Stomach smooth muscle (tissue), 2 donors: ENCODE measurements around the gene CNTN4.

Source experiments
- H3K27ac ChIP-seq: one replicate; pipeline ENCODE4 v1.7.0; 2013; ENCODE audit warnings: mild to moderate bottlenecking, low read length, inconsistent platforms
- H3K27me3 ChIP-seq, 2 donors: one replicate each; pipeline ENCODE4 v1.7.0; 2013; ENCODE audit warnings: low read length in 2 of 2; ENCODE audit not compliant: insufficient read depth in 2 of 2, control insufficient read depth in 1 of 2
- H3K36me3 ChIP-seq, 2 donors: one replicate each; pipeline ENCODE4 v1.7.0; 2013; ENCODE audit warnings: low read length in 2 of 2; ENCODE audit not compliant: control insufficient read depth in 2 of 2, insufficient read depth in 2 of 2
- H3K4me1 ChIP-seq: one replicate; pipeline ENCODE4 v1.7.0; 2013; ENCODE audit warnings: low read length; ENCODE audit not compliant: control insufficient read depth, insufficient read depth
- H3K4me3 ChIP-seq, 2 donors: one replicate each; pipeline ENCODE4 v1.7.0; 2013; ENCODE audit warnings: low read length in 2 of 2
- H3K9ac ChIP-seq, 2 donors: one replicate each; pipeline ENCODE4 v1.7.0; 2013; ENCODE audit warnings: low read length in 2 of 2, mild to moderate bottlenecking in 1 of 2
- H3K9me3 ChIP-seq, 2 donors: one replicate each; pipeline ENCODE4 v1.7.0; 2013; ENCODE audit warnings: low read length in 2 of 2; ENCODE audit not compliant: control insufficient read depth in 2 of 2
- donor health status: healthy.
- donor health status: Pancreatic carcinoma.

Gene CNTN4

DNA sequence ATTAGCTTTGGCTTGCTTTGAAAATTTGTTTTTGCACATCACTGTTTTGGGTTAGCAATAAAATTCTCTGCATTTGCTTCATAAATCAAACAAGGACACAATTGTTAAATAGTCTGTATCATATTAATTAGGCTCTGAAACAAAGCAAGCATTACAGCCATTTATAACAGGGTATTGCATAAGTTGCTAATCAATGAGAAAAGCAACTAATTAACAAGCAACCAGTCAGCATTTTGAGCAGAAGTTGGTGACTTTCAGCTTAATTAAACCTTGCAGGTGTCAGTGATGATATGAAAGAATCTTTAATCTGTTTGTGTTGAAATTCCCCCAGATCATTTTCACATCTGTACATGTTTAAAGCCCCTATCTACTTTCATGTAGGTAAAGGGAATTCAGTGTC, 516.4 kb downstream of the CNTN4 start:
- no peak overlapping the region for H3K9ac ChIP-seq
- H3K27ac ChIP-seq = no peak overlapping the region
- H3K4me3 ChIP-seq = no peak overlapping the region
- no peaks in the 10 kb centered on the region for H3K36me3 ChIP-seq
- H3K27me3 ChIP-seq = no peaks in the 10 kb centered on the region
- H3K9me3 ChIP-seq = no peaks in the 10 kb centered on the region
- no peaks in the 10 kb centered on the region for H3K4me1 ChIP-seq

DNA sequence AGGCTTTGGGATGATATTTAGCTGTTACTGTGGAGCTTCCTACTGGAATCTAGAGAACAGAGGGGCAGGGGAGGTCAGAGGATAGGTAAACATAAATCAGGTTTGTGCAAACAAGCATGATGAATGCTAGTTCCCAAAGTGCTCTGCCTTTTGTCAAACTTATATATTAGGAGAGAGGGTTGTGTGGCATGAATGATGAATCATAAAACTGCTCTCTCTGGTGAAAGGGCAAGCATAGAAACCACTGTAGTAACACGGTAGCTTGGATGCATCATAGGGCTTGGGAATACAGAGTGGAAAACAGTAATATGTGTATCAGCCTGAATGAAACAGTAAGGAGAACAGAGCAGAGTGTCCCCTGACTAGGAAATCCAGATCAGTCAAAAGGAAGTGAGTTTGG, 524.8 kb downstream of the CNTN4 start:
- Histone ChIP-seq H3K4me3 (no peak overlapping the region), H3K9ac (no peak overlapping the region), H3K9me3 (no peaks in the 10 kb centered on the region), H3K36me3 (no peaks in the 10 kb centered on the region), H3K27ac (no peak overlapping the region), H3K4me1 (no peaks in the 10 kb centered on the region), H3K27me3 (no peaks in the 10 kb centered on the region)

DNA sequence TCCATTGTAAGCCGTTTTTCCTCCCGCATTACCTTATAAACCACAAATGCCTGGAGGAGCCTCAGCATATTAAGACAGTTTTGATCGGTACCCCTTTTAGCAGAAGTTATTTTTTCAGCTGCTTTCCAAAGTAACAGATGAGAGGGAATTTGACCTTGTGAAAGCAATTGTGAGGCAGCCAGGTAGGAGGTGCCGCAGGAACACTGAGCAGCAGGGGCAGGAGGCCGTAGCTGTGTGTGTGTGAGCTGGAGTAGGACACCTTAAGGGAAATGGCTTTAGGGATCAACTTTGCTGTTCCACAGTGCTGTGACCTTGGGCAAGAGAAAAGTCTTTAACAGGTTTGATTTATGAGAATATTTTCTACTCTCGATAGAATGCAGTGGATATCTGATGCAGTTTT, 529.5 kb downstream of the CNTN4 start:
- Histone ChIP-seq H3K4me3 (no peak overlapping the region), H3K9me3 (no peaks in the 10 kb centered on the region), H3K9ac (no peak overlapping the region), H3K27ac (no peak overlapping the region), H3K4me1 (no peaks in the 10 kb centered on the region), H3K27me3 (no peaks in the 10 kb centered on the region), H3K36me3 (no peaks in the 10 kb centered on the region)

DNA sequence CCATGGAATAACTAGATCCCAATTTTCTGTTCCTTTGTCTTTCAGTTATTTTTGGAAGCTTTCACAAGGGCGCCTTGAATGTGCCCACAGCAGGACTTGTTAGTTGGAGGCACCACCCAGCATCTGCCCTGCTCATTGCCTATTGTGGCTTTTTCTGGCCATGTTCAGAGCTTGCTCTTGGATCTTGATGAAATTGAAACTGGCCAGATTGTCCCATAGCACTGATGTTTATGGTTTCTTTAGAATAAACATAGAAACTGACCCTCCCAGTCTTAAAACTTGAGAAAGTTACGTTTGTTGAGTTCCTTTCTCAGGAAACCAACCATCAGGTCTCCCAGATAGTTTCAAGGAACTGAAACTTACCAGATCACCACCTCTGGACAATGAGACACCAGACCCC, 536.8 kb downstream of the CNTN4 start:
- no peaks in the 10 kb centered on the region for H3K9me3 ChIP-seq
- H3K4me3 ChIP-seq = no peak overlapping the region
- H3K27me3 ChIP-seq = no peaks in the 10 kb centered on the region
- H3K27ac ChIP-seq = no peak overlapping the region
- no peaks in the 10 kb centered on the region for H3K4me1 ChIP-seq
- no peaks in the 10 kb centered on the region for H3K36me3 ChIP-seq
- no peak overlapping the region for H3K9ac ChIP-seq

DNA sequence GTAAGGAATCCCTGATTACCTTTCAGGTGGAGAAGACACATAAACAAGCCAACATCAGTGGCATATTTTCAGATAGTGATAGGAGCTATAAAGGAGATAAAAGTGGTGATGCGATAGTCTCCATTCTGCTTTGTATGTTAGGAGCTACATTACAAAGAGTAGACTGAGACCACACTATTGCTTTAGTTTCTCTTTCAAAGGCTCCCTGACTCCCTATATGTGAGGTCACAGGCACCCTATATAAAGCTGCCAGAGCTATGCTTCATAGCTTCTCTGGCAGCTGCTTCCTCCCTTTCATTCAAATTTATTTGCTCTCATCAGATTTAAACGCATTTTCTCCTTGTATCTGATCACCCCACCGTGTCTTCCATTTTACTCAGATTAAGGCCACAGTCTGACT, 544.9 kb downstream of the CNTN4 start:
- H3K27ac ChIP-seq = no peak overlapping the region

DNA sequence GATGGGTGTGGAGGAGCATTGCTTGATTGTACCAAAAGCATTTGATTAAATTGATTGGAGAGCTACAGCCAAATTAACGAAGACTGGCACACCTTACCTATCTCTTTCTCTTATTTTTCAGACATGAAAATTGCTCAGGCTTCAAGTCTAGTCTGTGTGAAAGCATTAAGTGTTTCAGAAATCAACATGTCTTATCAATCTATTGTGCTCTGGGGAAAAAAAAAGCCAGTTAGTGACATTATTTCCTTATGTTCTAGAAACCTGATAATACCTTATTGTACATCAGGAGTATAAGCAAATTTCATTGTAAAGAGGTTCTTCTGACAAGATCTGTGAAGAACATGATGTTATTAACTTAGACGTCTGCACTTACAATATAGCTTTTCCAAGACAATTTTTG, 546.3 kb downstream of the CNTN4 start:
- Histone ChIP-seq H3K9me3 (no peaks in the 10 kb centered on the region), H3K4me1 (no peaks in the 10 kb centered on the region), H3K9ac (no peak overlapping the region), H3K27ac (no peak overlapping the region), H3K36me3 (no peaks in the 10 kb centered on the region), H3K27me3 (no peaks in the 10 kb centered on the region), H3K4me3 (no peak overlapping the region)

More for the DNA sequence above, 544.9 kb downstream of the CNTN4 start:
- Histone ChIP-seq H3K9me3 (no peaks in the 10 kb centered on the region), H3K27me3 (no peaks in the 10 kb centered on the region), H3K4me1 (no peaks in the 10 kb centered on the region), H3K9ac (no peak overlapping the region), H3K4me3 (no peak overlapping the region), H3K36me3 (no peaks in the 10 kb centered on the region)

DNA sequence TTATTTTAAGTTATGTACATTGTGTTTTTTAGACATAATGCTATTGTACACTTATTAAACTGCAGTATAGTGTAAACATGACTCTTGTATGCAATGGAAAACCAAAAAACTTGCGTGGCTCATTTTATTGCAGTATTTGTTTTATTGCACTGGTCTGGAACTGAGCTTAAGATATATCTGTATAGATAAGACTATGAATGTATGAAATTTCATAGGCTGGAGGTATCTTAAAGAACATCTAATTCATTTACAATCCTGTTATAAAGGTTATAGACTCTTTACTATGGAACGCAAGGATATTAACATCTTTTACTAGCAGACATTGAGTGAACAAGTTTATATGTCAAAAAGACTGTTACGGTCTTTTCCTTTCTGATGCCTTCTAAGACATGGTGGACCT, 552.1 kb downstream of the CNTN4 start:
- Histone ChIP-seq H3K27me3 (no peaks in the 10 kb centered on the region), H3K9me3 (no peaks in the 10 kb centered on the region), H3K4me3 (no peak overlapping the region), H3K9ac (no peak overlapping the region), H3K36me3 (no peaks in the 10 kb centered on the region), H3K4me1 (no peaks in the 10 kb centered on the region), H3K27ac (no peak overlapping the region)

DNA sequence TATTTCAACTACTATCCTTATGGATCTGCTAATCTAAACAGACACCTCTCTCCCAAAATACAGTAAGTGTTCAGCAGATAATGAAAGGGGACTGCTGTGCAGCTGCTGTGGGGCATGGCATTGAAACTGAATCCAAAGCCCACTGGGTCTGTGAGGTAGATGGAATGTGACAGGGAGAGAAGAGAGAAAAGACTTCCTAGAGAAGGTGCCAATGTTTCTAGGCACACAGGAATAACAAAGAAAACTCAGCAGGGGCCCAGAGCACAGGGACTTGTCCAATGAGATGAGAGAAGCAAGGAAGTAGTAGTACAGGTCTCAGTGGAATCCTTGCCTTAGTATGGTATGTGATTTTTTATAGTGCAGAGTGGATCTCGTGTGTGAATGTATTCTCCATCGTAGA, 553.7 kb downstream of the CNTN4 start:
- Histone ChIP-seq H3K4me3 (no peak overlapping the region), H3K36me3 (no peaks in the 10 kb centered on the region), H3K9ac (no peak overlapping the region), H3K27ac (no peak overlapping the region), H3K9me3 (no peaks in the 10 kb centered on the region), H3K4me1 (no peaks in the 10 kb centered on the region), H3K27me3 (no peaks in the 10 kb centered on the region)

DNA sequence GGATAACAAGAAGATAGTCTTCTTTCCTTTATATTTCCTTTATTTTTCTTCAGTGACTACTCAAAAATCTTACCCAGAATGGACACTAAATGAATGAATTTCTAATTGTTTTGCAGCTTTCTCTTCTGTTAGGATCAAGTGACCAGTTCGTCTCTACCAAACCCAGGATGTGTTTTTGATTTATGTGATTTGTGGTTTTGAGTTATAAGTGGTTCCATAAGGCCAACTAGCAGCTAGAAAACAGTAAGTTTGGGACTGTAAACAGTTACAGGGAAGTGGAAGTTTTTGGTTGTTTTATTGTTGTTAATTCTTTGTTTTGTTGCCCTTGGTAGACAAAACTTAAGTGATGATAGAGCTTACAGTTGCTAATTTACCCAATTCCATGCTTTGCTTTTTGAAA, 555.0 kb downstream of the CNTN4 start:
- H3K4me3 ChIP-seq = no peak overlapping the region
- H3K27me3 ChIP-seq = no peaks in the 10 kb centered on the region
- no peaks in the 10 kb centered on the region for H3K9me3 ChIP-seq
- no peak overlapping the region for H3K27ac ChIP-seq
- H3K4me1 ChIP-seq = no peaks in the 10 kb centered on the region
- no peak overlapping the region for H3K9ac ChIP-seq
- H3K36me3 ChIP-seq = no peaks in the 10 kb centered on the region

DNA sequence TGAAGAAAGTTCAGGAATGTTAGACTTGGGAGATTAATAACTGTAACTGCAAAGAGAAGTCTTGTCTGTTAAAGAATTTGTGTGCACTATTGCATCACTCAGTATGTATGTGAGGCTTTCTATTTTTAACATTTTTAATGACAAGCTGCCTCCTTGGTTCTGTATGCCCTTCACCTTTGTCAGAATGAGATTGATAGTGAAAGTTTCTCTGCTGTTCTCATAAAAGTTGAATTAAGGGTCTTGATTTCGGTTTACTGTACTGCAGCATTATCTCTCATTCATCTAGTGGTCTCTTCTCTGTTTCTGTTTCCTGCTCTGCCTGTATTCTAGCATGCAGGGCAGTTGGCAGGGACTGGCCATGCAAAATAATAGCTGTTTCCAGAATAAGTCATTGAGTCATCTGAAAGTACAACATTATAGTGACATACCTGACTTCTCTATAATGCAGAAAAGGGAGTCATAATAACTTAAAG, 556.6 kb downstream of the CNTN4 start:
- Histone ChIP-seq H3K4me1 (no peaks in the 10 kb centered on the region), H3K9ac (no peak overlapping the region), H3K9me3 (no peaks in the 10 kb centered on the region), H3K4me3 (no peak overlapping the region), H3K36me3 (no peaks in the 10 kb centered on the region), H3K27me3 (no peaks in the 10 kb centered on the region), H3K27ac (no peak overlapping the region)

DNA sequence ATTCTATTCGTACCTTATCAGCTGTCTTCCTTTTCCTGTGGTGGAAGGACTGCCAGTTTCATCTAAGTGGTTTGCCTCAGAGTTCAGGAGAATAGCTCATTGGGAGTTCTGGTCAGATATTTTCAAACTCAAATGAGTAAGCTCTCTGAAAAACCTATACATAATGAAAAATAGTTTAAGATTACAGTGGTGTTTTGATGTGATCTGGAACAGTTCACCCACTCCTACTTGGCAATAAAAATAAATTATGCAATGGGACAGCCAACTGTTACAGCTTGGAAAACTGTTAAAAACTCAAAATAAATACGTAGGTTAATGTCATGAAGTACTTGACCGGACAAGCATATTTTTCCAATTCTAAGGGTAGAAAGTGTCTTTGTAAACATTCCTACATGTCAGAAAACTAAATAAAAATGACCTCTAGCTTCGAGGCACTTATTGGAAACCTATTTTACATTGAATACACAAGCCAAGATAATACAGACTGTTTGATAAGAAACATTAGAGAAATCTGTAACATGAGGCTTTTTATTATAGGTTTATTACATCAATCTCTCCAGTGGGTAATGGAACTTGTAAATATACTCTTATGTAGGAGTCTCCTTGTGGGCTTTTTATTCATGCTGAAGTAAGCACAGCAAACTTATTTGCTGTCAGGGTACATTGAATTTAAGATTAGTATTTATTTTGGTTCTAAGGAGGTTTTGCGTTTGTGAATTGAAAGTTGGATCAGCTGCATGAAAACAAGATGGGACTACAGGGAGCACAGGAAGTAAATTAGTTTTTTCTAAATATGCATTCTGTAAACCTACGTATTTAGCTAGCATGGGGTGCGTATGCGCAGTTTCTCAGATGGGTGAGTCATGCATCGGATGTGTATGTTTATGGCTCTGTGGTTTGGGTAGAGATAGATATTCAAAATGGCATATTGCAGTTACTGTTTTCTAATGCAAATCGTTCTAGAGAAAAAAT, 558.4 kb downstream of the CNTN4 start:
- H3K36me3 ChIP-seq = no peaks in the 10 kb centered on the region
- no peaks in the 10 kb centered on the region for H3K4me1 ChIP-seq
- H3K9ac ChIP-seq = no peak overlapping the region
- H3K27me3 ChIP-seq = no peaks in the 10 kb centered on the region
- H3K27ac ChIP-seq = no peak overlapping the region
- no peak overlapping the region for H3K4me3 ChIP-seq
- no peaks in the 10 kb centered on the region for H3K9me3 ChIP-seq
